GM18508 (cell line): ENCODE measurements around the gene LGALS8.
"Not testable (repeated sequence)": the region's sequence is repeated elsewhere in the genome, so short reads cannot be mapped to it uniquely, and the experiment has no call there.

Source experiments
- ATAC-seq: cut with Tn5 transposase; IDR thresholded peaks from one replicate; pipeline ENCODE4 v1.9.1; 2021; ENCODE audit warnings: moderate number of reproducible peaks; ENCODE audit not compliant: insufficient read depth, unreplicated experiment

Gene LGALS8

GRCh38 chr1:236578661-236579060 is 54.9 kb downstream of the LGALS8 start:
- no peak for ATAC-seq

GRCh38 chr1:236580404-236580803 is 56.6 kb downstream of the LGALS8 start:
- not testable (repeated sequence) for ATAC-seq

GRCh38 chr1:236581528-236581927 is 57.7 kb downstream of the LGALS8 start:
- ATAC-seq: no peak

GRCh38 chr1:236589531-236589930 is 65.7 kb downstream of the LGALS8 start:
- no peak for ATAC-seq

GRCh38 chr1:236590553-236591150 is 66.9 kb downstream of the LGALS8 start:
- no peak for ATAC-seq

GRCh38 chr1:236602171-236602570 is 78.4 kb downstream of the LGALS8 start:
- ATAC-seq: no peak
